ENCODE measurements around the gene CREG2.

CREG2 gene

DNA sequence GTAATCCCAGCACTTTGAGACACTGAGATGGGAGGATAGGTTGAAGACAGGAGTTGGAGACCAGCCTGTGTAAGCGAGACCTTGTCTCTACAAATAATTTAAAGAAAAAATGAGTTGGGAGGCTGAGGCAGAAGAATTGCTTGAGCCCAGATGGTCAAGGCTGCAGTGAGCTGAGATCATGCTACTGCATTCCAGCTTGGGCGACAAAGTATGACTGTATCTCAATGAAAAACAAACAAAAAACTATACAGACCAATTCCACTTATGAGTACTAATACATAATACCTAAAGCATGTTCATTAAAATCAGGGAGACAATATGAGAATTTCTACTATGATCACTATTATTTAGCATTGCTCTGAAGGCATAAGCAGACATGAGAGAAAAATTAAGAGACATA is 91.4 kb downstream of the CREG2 start:
- TF ChIP-seq POLR2AphosphoS5 (IDR thresholded peaks at IDR 0.05; ENCODE audit: low read depth, low read length), result no peak
- no peak for TF ChIP-seq PAX5 (IDR thresholded peaks at IDR 0.05; ENCODE audit: insufficient read depth, low read length, severe bottlenecking)
- TF ChIP-seq POLR2A (IDR thresholded peaks at IDR 0.05; ENCODE audit: low read depth, low read length), result no peak
- no peak for TF ChIP-seq SPI1 (IDR thresholded peaks at IDR 0.05; ENCODE audit: low read depth, low read length)
- TF ChIP-seq TAF1 (IDR thresholded peaks at IDR 0.05; ENCODE audit: low read depth, low read length), result no peak
- TF ChIP-seq POU2F2 (IDR thresholded peaks at IDR 0.05; ENCODE audit: low read depth, low read length), result no peak
- DNase-seq (ENCODE audit: insufficient read length, low spot score) (no peak), FAIRE-seq (no peak)

All from GM12891 (cell line).